Renal pelvis (tissue), 4 donors: ENCODE data around the gene CPNE5. TPM values are rescaled to one million over a fixed set of nuclear protein-coding genes. Genes with fewer than 3 reads are reported as not detected.

Experiments
- DNase-seq: peaks from one replicate; pipeline ENCODE4 v3.0.0-alpha.2; 2013
- polyA plus RNA-seq, 3 donors: library from polyadenylated mRNA; unstranded; fragments of 120-200 nt; gene quantifications; one replicate each; pipeline ENCODE4 v1.2.1, GENCODE V29; 2013; ENCODE audit not compliant: insufficient read length in 3 of 3

The CPNE5 gene
- polyA plus RNA-seq, 3 donors, result 12.3 to 14.1 (median 12.6) TPM

DNA sequence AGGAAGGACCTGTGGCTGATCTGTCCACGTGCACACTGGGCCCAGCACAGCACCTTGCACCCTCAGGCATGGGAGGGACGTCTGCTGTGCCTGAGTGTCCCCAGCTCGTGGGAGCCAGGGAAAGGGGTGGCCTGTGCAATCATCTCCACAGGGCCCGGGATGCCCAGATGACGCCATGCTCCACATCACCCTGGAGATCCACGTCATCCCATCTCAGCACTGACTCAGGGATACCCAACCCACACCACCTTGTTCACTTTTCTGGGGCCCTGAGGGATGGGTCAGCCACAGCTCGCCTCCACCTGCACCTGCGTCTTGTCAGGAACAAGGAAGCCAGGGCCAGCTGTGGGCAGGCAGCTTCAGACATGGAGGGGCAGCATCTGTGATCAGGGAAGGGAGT lies 93.4 kb downstream of the CPNE5 start:
- no peak for DNase-seq

DNA sequence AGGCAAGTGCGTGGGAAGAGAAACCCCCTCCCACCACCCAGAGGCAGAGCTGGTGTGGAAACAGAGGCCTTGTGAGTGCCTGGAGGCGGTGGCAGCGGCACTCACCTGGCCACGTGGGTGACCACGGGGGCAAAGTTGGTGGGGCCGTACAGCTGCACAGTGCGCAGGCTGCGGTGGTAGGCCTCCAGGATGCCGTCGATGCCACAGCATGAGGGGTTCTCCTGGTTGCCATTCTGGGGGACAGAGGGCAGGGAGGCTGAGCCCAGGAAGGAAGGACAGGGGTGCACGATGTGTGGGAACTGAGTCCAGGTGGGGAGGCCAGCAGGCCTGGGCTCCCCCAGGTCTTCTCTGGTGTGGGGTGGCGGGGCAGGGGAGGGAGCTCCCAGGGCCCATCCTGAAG lies 94.0 kb downstream of the CPNE5 start:
- no peak for DNase-seq

DNA sequence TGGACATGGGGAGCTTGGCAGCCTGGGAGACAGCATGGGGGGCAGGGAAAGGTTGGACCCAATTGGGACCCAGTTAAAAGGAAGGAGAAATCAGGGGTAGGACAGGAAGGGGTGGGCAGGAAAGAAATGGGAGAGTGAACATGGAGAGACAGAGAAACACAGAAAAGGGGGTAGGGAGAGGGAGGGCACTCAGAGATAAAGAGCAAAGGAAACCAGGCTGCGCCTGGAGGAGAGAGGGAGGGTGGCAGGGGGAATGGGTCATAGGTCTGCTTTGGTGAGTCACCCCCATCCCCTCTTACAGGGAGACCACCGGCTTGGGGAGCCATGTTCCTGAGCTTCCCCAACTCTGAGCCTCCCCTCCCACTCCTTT lies 95.0 kb downstream of the CPNE5 start:
- no peak for DNase-seq

DNA sequence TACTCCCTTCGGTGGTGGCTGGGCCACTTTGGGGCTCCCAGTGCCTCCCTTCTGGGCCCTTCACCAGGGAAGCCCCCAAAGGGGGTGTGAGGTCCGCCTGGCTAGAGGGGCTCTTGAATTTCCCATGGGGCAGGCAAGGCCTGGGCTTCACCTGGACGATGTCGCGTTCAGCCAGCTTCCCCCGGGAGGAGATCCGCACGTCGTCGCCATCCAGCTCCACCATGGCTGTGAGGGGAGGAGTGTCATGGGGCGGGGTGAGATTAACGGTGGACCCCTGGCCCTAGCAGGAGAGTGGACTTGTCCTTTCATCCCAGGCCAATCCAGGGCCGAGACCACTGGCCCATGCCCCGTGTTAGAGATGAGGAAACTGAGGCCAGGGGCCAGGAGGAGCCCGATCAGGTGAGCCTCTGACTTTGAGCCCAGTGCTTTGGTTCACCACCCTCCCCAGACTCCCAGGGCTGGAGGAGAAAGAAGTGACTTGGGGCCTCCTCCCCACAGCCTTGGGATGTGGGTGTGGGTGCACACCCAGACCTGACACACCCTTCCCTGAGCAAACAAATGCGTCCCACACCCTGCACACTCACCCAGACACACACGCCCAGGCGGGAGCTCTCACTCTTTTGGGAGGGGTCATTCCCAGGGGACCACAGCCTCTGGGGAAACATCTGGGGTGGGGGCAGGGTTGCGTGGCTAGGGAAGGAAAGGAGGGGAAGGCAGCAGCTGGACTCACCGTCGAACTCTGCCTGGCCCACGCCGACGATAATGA lies 95.5 kb downstream of the CPNE5 start:
- DNase-seq, result no peak

DNA sequence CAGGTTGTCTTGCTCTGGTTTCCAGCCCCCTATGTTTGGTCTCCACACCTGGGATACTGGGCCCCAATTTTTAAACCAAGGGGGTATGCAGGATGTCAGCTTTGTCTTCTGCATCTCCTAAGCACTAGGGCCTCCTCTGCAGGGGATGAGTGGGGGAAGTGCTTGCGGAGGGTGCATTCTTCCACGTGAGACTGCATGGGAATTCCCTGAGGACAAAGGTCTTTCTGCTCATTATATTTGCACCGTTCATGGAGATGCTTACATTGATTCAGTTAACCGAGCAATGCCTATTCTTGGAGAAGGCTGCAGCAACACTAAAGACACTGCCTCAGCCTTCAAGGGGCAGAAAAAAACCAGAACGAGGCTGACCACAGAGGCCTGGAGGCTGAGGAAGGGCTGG lies 96.2 kb downstream of the CPNE5 start:
- DNase-seq, result no peak

DNA sequence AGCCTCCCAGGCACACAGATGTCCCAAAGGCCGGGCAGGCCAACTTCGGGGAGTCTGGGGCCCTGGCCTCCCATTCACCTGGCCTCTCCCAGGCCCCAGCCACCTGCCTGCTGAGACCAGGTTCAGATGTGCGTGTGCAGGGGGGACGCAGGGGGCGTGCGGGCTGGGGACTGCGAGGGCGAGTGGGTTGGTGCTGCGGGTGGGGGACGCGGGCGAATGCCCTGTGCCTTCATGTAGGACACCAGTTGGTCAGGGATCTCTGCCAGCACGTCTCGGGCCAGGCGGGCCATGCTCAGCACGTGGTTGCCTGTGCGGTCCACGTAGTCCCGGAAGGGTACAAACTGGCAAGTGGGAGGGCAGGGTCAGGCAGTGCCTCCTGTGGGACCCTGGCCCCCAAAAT lies 97.1 kb downstream of the CPNE5 start:
- DNase-seq, result no peak

DNA sequence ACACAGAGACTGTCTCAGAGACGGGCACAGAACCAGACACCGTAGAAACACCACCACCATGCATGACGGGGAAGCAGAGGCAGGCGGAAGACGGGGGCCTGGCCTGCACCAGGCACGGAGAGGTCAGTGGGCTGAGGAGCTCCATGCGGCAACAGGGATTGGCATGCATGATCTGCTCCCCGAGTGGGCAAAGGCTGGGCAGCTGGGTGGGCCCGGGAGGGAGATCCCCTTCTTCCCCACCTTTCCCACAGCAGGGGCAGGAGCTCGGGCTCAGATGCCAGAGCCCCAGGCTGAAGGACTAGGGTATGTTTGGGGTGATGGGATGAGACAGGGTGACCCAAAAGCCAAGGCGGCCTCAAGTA lies 98.4 kb downstream of the CPNE5 start:
- no peak for DNase-seq

DNA sequence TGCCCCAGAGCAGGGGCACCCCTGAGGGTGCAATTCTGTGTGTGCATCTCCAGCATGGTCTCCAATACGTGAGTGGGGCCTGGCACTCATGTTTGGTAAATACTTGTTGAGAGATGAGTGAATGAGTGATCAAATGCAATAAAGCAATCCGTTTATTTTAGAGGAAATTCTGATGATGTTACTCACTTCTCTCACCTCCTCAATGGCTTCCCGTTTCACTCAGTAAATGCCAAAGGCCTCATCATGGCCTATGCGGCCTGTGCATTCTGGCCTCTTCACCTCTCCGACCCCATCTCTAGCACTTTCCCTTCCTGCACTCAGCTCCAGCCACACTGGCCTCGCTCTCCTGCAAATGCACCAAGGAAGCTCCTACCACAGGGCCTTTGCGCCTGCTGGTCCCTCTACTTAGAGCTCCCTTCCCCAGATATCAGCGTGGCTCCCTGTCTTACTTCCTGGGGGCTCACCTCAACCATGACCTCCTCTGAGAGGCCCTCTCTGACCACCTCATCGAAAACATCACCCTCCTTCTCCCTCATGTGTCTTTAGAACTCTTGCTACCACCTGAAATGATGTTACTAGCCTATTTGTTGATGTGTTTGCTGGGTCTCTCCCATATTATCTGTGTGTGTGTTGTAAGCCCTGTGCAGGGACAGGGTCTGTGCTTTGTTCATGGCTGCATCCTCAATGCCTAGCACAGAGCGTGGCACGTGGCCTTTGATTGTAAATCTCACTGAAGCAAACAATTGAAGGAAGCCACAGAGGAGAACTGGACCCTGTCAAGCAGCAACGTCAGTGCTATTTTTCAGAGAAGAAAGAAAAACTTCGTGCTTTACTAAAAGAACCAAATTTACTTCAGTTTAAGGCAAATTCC lies 99.1 kb downstream of the CPNE5 start:
- DNase-seq, result no peak

DNA sequence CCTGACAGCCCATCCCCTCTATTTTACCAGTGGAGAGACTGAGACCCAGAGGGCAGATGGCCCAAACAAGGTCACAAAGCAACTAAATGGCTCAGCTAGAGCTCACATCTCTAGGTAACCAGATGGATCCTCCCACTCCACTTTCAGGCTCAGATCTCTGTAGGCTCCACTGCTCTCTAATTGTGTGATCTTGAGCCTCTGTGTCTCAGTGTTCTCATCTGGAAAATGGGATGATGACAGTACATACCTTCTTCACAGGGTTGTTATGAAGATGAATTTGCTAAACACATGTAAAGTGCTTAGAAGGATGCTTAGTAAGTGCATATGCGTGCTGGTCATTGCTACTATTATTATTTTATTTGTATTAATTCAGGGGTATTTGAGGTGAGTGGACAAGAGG lies 101.1 kb downstream of the CPNE5 start:
- DNase-seq, result no peak

DNA sequence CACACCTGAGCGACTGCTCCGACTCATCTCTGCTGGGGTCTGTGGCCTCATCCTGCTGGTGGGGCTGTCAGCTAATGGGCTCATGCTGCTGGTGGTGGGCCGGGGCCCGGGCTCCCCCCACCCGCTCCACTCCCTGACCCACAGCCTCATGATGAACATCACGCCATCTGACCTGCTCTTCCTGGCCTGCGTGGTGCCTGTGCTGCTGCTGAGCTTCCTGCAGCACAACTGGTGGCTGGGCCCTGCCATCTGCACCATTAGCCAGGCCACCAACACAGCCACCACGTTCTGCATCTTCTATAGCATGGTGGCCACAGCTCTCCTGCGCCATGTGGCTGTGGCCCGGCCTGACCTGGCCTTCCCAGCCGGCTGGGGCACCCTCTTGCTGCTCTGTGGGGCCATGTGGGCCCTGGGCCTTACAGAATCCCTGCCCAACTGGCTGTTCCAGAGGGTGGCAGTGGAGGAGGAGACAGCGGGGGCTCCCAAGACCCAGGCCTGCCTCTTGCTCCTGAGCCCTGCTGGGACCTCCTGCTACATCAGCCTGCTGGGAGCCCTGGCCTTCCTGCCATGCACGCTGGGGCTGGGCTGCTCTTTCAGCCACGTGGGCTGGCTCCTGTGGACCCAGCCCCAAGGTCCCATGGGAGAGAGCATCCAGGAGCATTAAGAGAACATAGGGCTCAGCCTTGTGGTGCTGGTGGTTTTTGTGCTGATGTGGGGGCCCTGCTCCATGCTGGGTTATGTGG lies 102.0 kb downstream of the CPNE5 start:
- DNase-seq, result no peak

DNA sequence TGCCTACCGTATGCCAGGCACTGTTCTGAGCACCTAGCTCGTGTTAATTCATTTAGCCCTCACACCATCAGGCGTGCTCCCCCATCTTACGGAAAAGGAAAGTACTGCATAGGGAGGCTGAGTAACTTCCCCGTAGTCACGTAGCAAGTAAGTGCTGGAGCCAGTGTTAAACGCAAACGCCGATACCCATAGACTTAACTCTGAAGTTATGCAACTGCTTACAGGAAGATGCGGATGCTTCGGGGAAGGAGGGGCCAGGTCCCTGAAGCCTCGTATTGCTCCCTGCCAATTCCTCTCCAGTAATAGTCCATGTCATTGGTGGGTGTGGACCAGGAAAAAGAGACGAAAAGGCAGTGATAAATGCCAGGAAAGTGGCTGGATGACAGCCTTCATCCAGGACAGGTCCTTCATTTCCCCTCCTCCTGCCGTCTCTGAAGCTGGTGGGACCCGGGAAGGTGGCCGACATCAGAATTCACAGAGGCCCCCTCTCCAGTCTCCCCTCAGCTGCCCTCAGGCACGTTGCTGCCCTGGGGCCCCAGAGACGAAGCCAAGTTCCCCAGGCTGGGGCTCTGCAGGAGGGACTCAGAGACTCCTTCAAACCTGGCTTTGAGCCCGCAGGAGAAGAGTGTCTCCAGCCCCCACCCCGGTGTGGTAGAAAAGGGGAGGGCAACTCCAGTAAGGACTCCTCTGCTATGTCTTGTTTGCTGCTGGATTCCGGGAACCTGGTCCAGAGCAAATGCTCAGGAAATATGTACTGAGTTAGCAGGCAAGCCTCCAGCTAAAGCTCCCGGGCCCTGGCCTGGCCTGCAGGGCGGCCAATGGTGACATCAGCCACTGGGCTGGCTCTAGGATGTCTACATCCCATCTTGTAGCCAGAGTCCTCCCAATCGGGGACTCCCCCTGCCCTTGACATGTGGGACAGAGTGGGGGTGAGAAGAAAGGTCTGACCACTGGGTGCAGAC lies 103.9 kb downstream of the CPNE5 start:
- DNase-seq, result no peak

DNA sequence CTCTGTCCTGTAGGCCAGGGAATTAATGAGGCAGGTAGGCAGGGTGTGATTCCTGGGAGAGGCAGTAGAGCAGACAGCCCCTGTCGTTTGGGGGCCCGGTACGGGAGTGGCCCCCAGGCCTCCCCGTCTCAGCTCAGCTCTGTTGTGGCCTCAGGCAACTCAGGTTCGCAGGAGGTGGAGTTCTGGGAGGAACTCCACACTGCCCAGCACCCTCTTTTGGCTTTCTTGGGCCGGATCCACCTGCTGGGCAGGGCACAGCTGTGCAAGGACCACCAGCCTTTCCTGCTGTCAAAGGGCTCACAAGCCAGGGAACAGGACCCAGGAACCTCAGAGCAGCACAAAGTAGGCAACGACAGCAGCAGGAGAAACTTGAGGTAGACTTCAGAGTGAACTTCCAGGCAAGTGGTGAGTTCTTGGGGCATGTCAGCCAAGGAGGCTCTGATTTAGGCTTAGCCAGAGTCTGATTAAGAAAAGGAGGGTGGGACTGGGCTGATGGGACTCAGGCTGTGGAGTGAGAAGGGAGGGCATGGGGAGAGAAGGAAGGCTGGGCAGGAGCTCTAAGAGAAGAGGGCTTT lies 104.7 kb downstream of the CPNE5 start:
- no peak for DNase-seq

DNA sequence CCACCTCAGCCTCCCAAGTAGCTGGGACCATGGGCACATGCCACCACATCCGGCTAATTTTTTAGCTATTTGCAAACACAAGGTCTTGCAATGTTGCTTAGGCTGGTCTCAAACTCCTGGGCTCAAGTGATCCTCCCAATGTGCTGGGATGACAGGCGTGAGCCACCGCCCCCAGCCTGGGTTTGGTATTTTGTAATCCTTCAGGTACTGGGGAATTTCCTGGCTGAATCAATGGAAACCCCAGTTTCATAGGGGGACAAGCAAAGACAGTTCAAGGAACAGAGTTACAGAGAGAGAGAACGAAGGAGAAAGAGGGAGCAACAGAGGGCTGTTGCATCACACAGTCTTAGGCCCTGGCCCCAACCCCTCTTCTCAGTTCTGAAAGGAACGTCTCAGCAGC lies 105.9 kb downstream of the CPNE5 start:
- no peak for DNase-seq

DNA sequence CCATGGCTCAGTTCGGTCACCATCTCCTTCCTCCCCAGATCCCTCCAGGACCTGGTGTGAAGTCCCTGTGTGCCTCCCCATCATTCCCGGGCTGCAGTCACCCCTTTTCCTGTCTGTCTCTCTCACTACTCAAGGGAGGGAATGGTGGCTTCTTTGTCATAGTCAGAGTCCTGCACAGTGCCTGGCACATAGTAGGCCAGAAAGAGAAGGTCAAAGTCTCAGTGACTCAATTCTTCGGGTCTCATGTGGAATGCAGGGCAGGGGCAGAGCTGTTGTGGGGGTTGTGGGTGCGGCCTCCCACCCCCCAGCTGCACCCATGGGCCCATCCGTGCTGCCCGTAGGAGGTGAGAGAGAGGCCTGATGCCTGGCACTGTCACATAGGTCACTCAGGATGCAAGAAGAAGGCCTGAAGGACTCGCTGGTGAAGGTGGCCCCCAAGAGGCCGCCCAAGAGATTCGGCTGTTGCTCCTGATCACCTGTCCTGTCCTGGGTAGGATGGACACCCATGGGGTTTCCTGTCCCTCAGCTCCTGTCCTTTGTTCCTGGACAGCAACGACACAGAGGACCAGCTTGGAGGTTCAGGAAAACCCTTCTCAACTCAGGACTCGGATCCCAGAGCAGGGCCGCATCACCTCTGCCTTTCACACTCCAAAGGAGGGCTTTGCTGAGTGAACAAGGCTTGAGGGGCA lies 107.5 kb downstream of the CPNE5 start:
- DNase-seq, result no peak

DNA sequence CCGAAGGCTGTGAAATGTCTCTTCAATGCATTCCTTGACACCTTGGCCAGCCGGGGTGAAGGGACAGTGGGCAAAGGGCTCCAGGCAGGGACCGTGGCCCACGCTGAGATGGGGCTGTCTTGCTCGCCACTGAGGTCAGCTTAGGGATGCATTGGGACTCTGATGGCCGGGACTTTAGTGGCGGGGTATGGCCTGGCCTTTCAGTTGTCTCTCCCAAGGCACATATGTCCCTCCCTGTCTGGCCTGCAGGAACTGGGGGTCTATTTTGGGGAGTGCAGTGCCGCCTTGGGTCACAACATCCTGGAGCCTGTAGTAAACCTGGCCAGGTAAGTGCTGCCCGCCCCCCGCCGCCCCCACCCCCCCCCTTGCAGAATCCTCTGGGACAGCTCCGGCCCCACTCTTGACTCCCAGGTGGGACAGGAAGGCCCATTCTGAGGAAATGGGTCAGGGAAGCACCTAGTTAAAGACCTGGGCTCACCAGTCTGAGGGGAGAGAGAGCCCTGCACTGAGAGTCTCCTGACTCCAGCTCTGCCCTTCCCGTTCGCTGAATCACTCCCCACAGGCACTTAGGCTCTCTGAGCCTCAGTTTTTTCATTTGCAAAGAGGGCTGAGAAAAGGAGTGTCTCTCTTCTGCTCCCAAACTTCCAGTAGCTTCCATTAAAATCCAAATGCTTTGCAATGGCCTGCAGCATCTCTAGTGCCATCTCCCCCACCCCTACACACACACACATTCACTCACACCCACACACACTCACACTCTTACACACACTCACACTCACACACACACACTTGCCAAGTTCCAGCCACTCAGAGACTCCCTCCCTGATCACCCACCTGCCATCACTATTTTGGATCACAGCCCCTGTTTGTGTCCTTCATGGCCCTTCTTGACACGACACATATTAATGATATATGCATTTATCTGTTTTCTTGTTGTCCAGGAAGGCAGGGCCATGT lies 108.5 kb downstream of the CPNE5 start:
- DNase-seq, result no peak

DNA sequence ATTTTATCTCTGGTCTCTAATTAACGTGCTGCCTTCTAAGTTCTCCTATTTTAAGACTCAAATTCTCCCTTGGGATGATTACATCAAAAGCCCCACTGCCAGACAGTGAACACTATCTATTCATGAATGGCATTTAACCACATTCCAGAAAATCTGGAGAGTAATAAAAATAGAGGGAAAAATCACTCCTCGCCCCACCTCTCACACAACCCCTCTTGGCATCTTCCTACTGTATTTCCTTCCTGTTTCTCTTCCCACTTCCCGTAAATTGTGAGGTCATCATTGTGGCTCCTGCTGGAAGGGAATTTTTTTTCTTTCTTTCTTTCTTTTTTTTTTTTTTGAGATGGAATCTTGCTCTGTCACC lies 110.1 kb downstream of the CPNE5 start:
- DNase-seq, result no peak

DNA sequence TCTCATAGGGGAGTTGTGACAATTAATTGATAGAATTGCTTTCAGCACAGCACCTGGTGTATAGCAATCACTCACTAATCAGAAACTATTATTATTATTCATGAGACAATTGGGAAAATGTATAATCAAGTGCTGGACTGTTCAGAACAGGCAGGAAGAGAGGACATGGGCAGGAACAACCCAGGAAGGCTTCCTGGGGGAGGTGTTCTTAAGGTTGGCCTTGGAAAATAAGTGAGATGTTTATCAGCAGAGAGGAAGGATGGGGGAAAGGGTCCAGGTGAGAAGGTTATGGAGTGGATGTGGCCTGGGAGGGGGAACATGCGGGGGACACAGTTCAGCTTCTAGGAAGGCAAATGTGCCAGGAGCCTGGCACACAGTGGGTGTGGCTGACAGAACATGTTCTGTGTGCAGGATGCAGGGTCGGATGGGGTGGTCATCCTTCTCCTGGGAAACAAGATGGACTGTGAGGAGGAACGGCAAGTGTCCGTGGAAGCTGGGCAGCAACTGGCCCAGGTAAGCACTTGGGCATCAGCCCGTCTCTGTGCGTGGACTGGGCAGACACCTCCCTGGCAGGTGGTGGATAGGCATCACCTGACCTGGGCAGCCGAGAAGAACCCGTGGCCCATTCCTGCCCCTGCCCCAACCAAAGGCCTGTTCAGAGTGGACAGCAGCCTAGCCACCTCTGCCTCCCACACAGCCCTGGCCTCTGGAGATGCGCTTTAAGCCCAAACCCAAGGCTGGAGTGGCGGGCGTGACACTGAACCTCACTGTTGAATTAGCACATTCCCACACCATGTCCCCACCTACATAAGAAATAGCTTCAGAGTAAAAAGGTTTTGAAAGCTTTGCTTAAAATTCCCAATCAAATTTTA lies 110.7 kb downstream of the CPNE5 start:
- no peak for DNase-seq

DNA sequence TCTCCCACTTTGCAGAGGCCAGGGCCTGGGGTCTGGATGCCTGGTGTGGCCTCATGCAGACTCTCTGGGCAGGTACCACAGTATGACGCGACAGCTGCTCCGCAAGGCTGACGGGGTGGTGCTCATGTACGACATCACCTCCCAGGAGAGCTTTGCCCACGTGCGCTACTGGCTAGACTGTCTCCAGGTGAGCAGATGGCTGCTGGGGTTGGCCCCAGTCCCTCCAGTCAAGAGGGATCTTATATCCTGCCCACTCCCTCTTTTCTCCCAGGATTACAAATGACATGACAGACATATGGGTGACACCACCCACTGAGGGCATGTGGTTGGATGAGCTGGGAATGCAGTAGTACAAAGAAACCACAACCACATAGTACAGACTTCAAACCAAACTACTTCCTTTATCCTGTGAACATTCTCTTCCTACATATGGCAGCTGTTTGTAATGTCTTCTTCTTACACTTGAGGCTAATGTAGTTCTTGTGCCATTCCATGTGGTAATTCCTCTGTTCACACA lies 111.7 kb downstream of the CPNE5 start:
- DNase-seq, result no peak
